Body of pancreas (tissue), 4 donors: ENCODE results near the gene PAM. TPM values are rescaled to one million over a fixed set of nuclear protein-coding genes. Genes with fewer than 3 reads are reported as not detected.
"Not testable (repeated sequence)": the region's sequence is repeated elsewhere in the genome, so short reads cannot be mapped to it uniquely, and the experiment has no call there.

ENCODE experiments used
- ATAC-seq: fragments of 150-250 bp; one replicate; pipeline ENCODE4 v1.9.1; 2016
- DNase-seq, 4 donors: peaks; one replicate each; pipeline ENCODE4 v3.0.0-alpha.2; 2019
- H3K27ac ChIP-seq, 4 donors: fragments of 200-600 bp; sonication (generic); 1 replicate in 3 of 4; 2 replicates in 1 of 4; pipeline versions ENCODE4 v1.5.1 to v1.6.1; 2016 to 2019; ENCODE audit warnings: mild to moderate bottlenecking in 1 of 4, mixed read lengths in 1 of 4, moderate library complexity in 1 of 4
- H3K27me3 ChIP-seq, 2 donors: fragments of 200-600 bp; sonication (generic); one replicate each; pipeline ENCODE4 v1.6.0; 2016; ENCODE audit warnings: mild to moderate bottlenecking in 1 of 2
- H3K36me3 ChIP-seq, 2 donors: fragments of 200-600 bp; sonication (generic); replicated peaks in 1 of 2; 2 replicates each; pipeline ENCODE4 v1.5.1; 2016; ENCODE audit warnings: low read depth in 2 of 2; ENCODE audit not compliant: insufficient read depth in 1 of 2
- H3K4me1 ChIP-seq: fragments of 200-600 bp; sonication (generic); one replicate; pipeline ENCODE4 v1.6.0; 2016
- H3K4me3 ChIP-seq, 2 donors: fragments of 200-600 bp; sonication (generic); 1 replicate in 1 of 2; 2 replicates in 1 of 2; pipeline ENCODE4 v1.5.1; 2016 to 2019
- H3K9me3 ChIP-seq, 3 donors: fragments of 200-600 bp; sonication (generic); 1 replicate in 2 of 3; 2 replicates in 1 of 3; pipeline ENCODE4 v1.5.1; 2016
- POLR2A ChIP-seq, 3 donors: fragments of 450-650 bp; IDR thresholded peaks; one replicate each; pipeline ENCODE4 v1.6.1; 2016; ENCODE audit warnings: antibody characterized with exemption in 3 of 3, mild to moderate bottlenecking in 2 of 3
- WGBS, 2 donors: methylation state at CpG; one replicate each; pipeline ENCODE4 v1.1.5; 2017; 5-methylcytosine and 5-hydroxymethylcytosine counted together
- intact Hi-C: fragments of 100-400 bp; cut with DNase I; formaldehyde crosslinking; loops from one replicate; pipeline ENCODE4 v1.15.1; 2023
- total RNA-seq, 2 donors: library from RNA; depleted of rRNA; stranded (reverse); fragments of >200 nt; gene quantifications; one replicate each; pipeline ENCODE4 v1.1.0, GENCODE V29; 2016
- TF ChIP-seq, protein P1 (sequence below), 7 experiments: fragments of 450-650 bp in 4 of 7; fragments of 200-600 bp in 3 of 7; sonication (generic) in 3 of 7; IDR thresholded peaks; one replicate each; pipeline ENCODE4 v1.5.1; 2016 to 2019; ENCODE audit warnings: antibody characterized with exemption in 7 of 7

The PAM gene
- total RNA-seq, 2 donors from 2014 or later = 75.2 to 111 TPM

DNA sequence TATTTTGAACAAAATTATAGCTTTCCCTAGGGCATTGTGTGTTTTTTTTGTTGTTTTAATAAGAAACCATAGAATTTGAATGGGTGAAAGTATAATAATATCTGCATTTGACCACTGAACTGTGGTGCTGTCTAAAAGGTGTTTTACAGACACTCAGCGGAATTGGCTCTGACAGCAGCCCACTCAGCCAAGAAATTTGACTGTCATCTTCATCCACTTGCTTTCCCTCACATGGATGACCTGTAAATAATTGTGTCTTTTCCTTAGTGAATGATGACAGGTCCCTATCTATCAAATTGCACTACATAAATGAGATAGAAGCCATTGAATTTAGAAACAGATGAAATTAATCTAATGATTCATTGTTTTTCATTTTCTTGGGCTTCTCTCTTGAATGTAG lies 150.0 kb downstream of the PAM start:
- intact Hi-C loops = no loop called here
- ATAC-seq (no peak), DNase-seq (no peak)
- Histone ChIP-seq H3K27ac (no peak overlapping the region), H3K9me3 (no peaks in the 10 kb centered on the region), H3K4me3 (no peak overlapping the region), H3K27me3 (no peaks in the 10 kb centered on the region), H3K4me1 (no peaks in the 10 kb centered on the region), H3K36me3 (no peaks in the 10 kb centered on the region)
- no peak for TF ChIP-seq POLR2A (IDR thresholded peaks at IDR 0.05)
- TF ChIP-seq, protein P1, sequence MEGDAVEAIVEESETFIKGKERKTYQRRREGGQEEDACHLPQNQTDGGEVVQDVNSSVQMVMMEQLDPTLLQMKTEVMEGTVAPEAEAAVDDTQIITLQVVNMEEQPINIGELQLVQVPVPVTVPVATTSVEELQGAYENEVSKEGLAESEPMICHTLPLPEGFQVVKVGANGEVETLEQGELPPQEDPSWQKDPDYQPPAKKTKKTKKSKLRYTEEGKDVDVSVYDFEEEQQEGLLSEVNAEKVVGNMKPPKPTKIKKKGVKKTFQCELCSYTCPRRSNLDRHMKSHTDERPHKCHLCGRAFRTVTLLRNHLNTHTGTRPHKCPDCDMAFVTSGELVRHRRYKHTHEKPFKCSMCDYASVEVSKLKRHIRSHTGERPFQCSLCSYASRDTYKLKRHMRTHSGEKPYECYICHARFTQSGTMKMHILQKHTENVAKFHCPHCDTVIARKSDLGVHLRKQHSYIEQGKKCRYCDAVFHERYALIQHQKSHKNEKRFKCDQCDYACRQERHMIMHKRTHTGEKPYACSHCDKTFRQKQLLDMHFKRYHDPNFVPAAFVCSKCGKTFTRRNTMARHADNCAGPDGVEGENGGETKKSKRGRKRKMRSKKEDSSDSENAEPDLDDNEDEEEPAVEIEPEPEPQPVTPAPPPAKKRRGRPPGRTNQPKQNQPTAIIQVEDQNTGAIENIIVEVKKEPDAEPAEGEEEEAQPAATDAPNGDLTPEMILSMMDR (IDR thresholded peaks at IDR 0.05) = no peak
- 90 to 96% methylated on average over 1 of the region's 1 CpG for WGBS, 2 donors

DNA sequence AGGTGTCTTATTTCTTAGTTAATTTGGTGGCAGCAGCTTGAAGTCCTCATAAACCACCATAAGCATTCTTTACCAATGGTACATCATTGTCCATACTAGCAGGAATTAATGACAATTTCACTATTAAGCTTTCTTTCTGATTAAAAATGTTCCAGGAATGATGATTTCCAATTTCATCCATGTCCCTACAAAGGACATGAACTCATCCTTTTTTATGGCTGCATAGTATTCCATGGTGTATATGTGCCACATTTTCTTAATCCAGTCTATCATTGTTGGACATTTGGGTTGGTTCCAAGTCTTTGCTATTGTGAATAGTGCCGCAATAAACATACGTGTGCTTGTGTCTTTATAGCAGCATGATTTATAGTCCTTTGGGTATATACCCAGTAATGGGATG lies 152.0 kb downstream of the PAM start:
- H3K27ac ChIP-seq, ATAC-seq, H3K9me3 ChIP-seq, H3K4me3 ChIP-seq, intact Hi-C loops, DNase-seq, H3K4me1 ChIP-seq, H3K27me3 ChIP-seq, H3K36me3 ChIP-seq: not testable (repeated sequence)
- WGBS, 2 donors = no CpG with 5 or more reads among the region's 2 CpGs

DNA sequence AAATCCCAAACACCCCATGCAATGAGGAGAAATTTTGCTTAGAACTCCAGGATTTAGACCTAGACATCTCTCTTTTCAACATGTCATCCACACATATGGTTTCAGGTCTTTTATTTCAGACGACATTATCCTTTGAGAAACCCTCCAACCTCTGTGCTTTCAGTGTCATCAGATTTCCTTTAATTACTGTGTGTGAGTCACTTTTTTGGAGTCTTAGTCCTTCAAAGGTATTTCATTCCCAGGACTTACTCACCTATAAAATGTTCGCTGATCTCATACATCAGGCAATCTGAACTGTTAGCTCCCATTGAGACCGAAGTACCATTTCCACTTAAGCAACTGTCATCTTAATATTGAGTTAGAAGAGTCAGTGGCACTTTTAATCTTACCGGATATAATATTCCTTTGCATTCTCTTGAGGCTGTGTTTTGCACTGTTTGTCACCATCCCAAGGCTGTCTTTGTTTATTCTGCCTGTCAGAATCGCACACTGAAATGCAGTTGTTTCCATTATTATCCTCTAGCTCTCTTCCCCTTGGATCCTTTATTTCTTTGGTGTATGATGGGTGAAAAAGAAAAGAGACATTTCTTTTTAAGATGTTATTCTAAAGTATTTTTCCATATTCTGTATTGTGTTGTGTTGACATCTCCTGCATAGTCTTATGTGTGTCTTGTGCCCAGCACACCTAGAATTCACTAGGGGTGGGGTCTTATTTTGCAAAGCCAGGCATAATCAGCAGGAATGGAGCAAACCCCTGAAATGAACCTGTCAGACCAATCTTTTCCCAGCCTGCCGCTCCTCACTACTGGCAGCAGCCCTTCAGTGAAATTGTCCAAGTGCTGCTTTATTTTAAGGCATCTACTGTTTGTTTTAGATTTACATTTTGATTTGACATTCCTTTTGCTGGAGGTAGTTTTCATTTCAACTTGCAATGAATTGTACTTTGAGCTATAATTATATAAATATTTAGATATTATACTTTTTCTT lies 155.4 kb downstream of the PAM start:
- H3K9me3 ChIP-seq = no peaks in the 10 kb centered on the region
- ATAC-seq = no peak
- no peak for DNase-seq
- H3K4me3 ChIP-seq = no peak overlapping the region
- TF ChIP-seq, protein P1 (IDR thresholded peaks at IDR 0.05) = no peak
- no peak for TF ChIP-seq POLR2A (IDR thresholded peaks at IDR 0.05)
- H3K36me3 ChIP-seq = no peaks in the 10 kb centered on the region
- intact Hi-C loops = no loop called here
- H3K27ac ChIP-seq = no peak overlapping the region
- 59 to 63% methylated on average over 6 of the region's 6 CpGs for WGBS, 2 donors
- no peaks in the 10 kb centered on the region for H3K27me3 ChIP-seq
- peaks cover 6% of the 10 kb centered on the region for H3K4me1 ChIP-seq

DNA sequence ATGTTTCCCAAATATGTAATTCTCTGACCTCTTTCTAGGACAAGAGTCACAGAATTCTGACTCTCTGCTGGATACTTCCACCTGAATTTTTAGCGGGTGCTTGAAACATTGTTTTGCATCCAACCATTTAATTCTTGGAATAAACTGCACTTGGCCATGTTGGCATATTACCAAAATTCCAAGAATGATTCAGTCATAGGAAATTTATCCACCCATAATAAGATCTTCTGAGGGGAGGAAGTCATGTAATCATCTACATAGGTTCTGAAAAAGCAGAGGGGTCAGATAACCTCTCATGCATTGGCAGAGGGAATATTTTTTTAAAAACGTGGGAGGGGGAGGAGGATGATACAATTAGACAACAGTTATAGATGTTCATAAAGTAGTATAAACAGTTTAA lies 156.9 kb downstream of the PAM start:
- TF ChIP-seq, protein P1 (IDR thresholded peaks at IDR 0.05) = no peak
- no peak for TF ChIP-seq POLR2A (IDR thresholded peaks at IDR 0.05)
- no peak overlapping the region for H3K27ac ChIP-seq
- DNase-seq = no peak
- no peak for ATAC-seq
- no peaks in the 10 kb centered on the region for H3K36me3 ChIP-seq
- H3K9me3 ChIP-seq = no peaks in the 10 kb centered on the region
- H3K4me3 ChIP-seq = no peak overlapping the region
- no peaks in the 10 kb centered on the region for H3K27me3 ChIP-seq
- 47 to 59% methylated on average over 2 of the region's 2 CpGs for WGBS, 2 donors
- intact Hi-C loops = no loop called here
- peaks cover 6% of the 10 kb centered on the region for H3K4me1 ChIP-seq

DNA sequence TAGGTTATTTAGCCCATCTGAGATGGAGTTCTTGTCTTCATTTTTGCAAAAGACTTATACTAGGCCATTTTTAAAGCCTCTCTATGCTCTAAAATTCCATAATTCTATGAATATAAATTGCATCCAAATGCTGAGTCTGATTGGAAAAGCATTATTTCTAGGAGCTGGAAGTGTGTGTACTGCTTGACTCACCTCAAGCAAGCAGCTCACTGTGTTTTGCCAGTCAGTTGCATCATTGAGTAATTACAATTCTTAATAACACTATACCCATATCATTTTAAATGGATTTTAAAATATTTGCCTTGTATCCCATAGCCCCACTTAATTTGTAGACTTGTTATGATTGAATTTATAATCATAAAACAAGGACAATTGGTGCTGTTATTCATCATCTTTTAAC lies 161.0 kb downstream of the PAM start:
- H3K4me3 ChIP-seq = no peak overlapping the region
- no peaks in the 10 kb centered on the region for H3K9me3 ChIP-seq
- intact Hi-C loops = no loop called here
- TF ChIP-seq POLR2A (IDR thresholded peaks at IDR 0.05) = no peak
- TF ChIP-seq, protein P1 (IDR thresholded peaks at IDR 0.05) = no peak
- H3K36me3 ChIP-seq = no peaks in the 10 kb centered on the region
- H3K27me3 ChIP-seq = no peaks in the 10 kb centered on the region
- no peaks in the 10 kb centered on the region for H3K4me1 ChIP-seq
- ATAC-seq (no peak), DNase-seq (no peak)
- H3K27ac ChIP-seq = no peak overlapping the region
